ENCODE measurements around the gene IFI6. TPM values are rescaled to one million over a fixed set of nuclear protein-coding genes. Genes with fewer than 3 reads are reported as not detected.
"Not testable (repeated sequence)": the region's sequence is repeated elsewhere in the genome, so short reads cannot be mapped to it uniquely, and the experiment has no call there.

IFI6 gene
- total RNA-seq, 1 donor from 2014 or later = 259 TPM

DNA sequence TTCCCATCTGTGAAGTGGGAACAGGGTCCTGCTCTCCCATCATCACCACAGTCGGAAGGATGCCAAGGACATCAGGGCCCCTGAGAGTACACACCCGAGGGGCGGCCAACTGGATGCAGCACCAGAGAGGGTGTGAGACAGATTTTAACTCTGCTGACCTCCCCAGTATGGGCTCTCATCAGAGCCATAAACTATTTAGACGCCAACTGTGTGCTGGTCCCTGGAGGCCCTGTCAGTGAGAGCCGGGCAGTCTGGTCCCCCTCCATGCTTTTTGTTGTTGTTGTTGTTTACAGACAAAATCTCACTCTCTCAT is 38.7 kb downstream of the IFI6 start:
- Histone ChIP-seq H3K4me1 (peaks cover 58% of the 10 kb centered on the region), H3K4me3 (peak overlapping the region; percentile 53)

DNA sequence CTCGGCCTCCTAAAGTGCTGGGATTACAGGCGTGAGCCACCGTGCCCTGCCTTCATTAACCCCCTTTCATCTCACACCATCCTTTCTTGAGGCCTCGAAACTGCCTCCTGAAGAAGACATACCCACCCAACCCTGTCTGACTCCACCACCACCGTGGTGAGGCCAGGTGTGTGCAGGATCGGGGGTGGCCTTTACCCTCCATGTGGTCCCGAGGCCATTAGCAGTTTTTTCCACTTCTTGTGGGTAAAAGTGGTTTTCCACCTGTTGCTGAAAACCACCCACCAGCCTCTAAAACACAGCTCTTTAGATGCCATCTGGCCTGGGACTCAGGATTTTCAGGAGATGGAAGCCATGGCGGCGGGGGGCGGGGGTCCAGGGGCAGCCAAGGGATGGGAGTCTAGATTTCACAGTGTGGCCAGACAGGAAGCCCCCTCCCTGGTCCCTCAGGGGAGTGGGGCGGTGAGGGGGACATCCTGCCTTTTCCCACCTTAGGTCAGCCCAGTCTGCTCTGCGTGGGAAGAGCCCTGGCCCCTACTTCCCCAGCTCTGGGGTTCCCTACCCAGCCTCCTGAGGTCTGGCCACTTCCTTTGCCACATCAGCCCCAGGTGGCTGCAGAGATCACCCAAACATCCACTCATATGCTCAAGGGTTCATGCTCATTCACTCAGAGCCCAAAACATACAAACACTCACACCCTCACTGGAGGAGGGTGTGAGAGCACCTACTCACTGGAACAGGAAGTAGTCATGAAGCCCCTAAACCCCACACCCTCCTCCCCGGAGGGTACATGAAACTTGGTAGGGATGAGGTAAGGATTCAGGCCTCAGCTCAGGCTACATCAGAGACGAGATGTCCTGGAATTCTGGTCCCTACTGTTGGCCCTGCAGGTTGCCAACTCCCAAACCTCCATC is 39.4 kb downstream of the IFI6 start:
- intact Hi-C loops (cut with DNase I) = no loop called here
- H3K4me3 ChIP-seq = peak overlapping the region; percentile 53
- DNase-seq (no peak), ATAC-seq (peak; percentile 4)
- H3K27ac ChIP-seq = peak overlapping the region; percentile 87
- no peaks in the 10 kb centered on the region for H3K36me3 ChIP-seq
- H3K9me3 ChIP-seq = no peaks in the 10 kb centered on the region
- TF ChIP-seq, protein P1, sequence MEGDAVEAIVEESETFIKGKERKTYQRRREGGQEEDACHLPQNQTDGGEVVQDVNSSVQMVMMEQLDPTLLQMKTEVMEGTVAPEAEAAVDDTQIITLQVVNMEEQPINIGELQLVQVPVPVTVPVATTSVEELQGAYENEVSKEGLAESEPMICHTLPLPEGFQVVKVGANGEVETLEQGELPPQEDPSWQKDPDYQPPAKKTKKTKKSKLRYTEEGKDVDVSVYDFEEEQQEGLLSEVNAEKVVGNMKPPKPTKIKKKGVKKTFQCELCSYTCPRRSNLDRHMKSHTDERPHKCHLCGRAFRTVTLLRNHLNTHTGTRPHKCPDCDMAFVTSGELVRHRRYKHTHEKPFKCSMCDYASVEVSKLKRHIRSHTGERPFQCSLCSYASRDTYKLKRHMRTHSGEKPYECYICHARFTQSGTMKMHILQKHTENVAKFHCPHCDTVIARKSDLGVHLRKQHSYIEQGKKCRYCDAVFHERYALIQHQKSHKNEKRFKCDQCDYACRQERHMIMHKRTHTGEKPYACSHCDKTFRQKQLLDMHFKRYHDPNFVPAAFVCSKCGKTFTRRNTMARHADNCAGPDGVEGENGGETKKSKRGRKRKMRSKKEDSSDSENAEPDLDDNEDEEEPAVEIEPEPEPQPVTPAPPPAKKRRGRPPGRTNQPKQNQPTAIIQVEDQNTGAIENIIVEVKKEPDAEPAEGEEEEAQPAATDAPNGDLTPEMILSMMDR (IDR thresholded peaks at IDR 0.05) = no peak
- H3K27me3 ChIP-seq = no peaks in the 10 kb centered on the region
- H3K4me1 ChIP-seq = peaks cover 59% of the 10 kb centered on the region

More for the DNA sequence above, 38.7 kb downstream of the IFI6 start:
- H3K27ac ChIP-seq = peak overlapping the region; percentile 87
- TF ChIP-seq, protein P1 (IDR thresholded peaks at IDR 0.05) = no peak
- H3K27me3 ChIP-seq = no peaks in the 10 kb centered on the region
- H3K36me3 ChIP-seq = no peaks in the 10 kb centered on the region
- DNase-seq (no peak), ATAC-seq (no peak)
- intact Hi-C loops (cut with DNase I) = no loop called here
- no peaks in the 10 kb centered on the region for H3K9me3 ChIP-seq

DNA sequence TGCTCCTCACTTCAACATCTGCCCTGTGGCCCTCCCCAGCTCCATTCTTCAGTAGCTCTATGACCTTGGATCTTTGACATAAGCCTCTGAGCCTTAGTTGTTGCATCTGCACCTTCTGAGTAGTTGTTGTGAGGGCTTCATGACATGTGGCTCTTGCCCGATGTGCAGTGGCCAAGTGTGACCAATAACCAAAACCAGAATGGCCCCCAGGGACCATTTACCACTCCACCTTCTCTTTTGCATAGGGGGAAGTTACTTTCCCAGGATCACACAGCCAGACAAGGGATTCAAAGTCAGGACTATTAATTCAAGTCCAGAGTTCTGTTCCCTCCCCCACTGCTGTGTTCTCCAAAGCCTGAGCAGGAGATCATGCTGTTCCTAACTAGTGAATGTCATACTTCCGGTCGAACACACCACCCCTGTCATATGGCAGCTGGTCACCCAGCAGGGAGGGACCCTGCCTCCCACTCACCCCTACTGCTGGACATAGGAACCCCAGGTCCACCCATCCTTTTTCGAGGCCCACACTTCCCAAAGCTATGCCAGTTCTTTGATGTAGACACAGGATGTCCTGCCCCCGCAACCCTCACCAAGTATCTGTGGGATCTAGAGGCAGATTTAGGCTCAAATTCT is 41.0 kb downstream of the IFI6 start:
- ATAC-seq = peak; percentile 77
- intact Hi-C loops (cut with DNase I) = no loop called here
- H3K4me3 ChIP-seq = peak overlapping the region; percentile 53

GRCh38 chr1:27628712-27629111 is 43.3 kb downstream of the IFI6 start:
- TF ChIP-seq, protein P1 (IDR thresholded peaks at IDR 0.05) = no peak
- Histone ChIP-seq H3K9me3 (no peaks in the 10 kb centered on the region), H3K36me3 (no peaks in the 10 kb centered on the region), H3K4me3 (no peak overlapping the region), H3K27me3 (no peaks in the 10 kb centered on the region), H3K4me1 (peaks cover 62% of the 10 kb centered on the region), H3K27ac (peak overlapping the region; percentile 87)
- DNase-seq (no peak), ATAC-seq (no peak)
- intact Hi-C loops (cut with DNase I) = no loop called here

More for the DNA sequence above, 41.0 kb downstream of the IFI6 start:
- Histone ChIP-seq H3K4me1 (peaks cover 62% of the 10 kb centered on the region), H3K27ac (peak overlapping the region; percentile 87), H3K9me3 (no peaks in the 10 kb centered on the region), H3K36me3 (no peaks in the 10 kb centered on the region), H3K27me3 (no peaks in the 10 kb centered on the region)
- DNase-seq = peak; percentile 78
- TF ChIP-seq, protein P1 (IDR thresholded peaks at IDR 0.05) = no peak

- H3K9me3 ChIP-seq; DNase-seq; intact Hi-C loops (cut with DNase I); H3K36me3 ChIP-seq; H3K27me3 ChIP-seq; ATAC-seq; H3K4me3 ChIP-seq: not testable (repeated sequence)
- H3K4me1 ChIP-seq = peaks cover 60% of the 10 kb centered on the region
- H3K27ac ChIP-seq = peak overlapping the region; percentile 30
Observed at GRCh38 chr1:27627733-27628132, 44.3 kb downstream of the IFI6 start.

- TF ChIP-seq, protein P1 (IDR thresholded peaks at IDR 0.05) = no peak
- peaks cover 53% of the 10 kb centered on the region for H3K4me1 ChIP-seq
- intact Hi-C loops (cut with DNase I) = no loop called here
- H3K4me3 ChIP-seq = no peak overlapping the region
- ATAC-seq (no peak), DNase-seq (no peak)
- H3K36me3 ChIP-seq = peaks cover 7% of the 10 kb centered on the region
- no peaks in the 10 kb centered on the region for H3K27me3 ChIP-seq
- peak overlapping the region; percentile 30 for H3K27ac ChIP-seq
- no peaks in the 10 kb centered on the region for H3K9me3 ChIP-seq
Observed at GRCh38 chr1:27627061-27627460, 44.9 kb downstream of the IFI6 start.
